Stimulated activated CD4-positive, alpha-beta T cell treated with anti-CD3 and anti-CD28 coated beads, Interleukin-4, amount 100 ng/mL, for 1 hour (primary cell): ENCODE results near the gene MAN1B1.

Experiments used
- DNase-seq: peaks from one replicate; pipeline ENCODE4 v3.0.0-alpha.2; 2020

Gene MAN1B1

GRCh38 chr9:137086531-137087408, at the start of gene MAN1B1:
TSS of gene MAN1B1 (plus strand) at chr9:137086985. CDS start at chr9:137087000, 15 bp downstream.
- peak; percentile 100 for DNase-seq

DNA sequence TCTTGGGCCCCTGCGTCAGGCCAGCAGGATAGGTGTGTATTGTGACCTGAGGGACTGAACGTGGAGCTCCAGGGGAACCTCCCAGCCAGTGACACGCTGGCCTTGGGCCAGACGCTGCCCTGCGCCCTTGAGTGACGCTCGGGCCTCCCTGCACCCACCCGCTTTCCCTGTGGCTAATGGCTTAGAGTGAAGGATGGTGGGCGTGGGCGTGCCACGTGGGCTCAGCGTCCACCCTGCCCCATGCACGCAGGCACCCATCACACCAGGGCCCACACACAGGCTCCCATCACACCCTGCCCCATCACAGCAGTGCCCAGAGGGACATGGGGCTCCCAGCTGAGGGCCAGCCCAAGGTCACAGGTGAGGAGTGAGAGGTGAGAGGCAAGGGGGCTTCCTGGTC, 49.8 kb upstream of the MAN1B1 start:
- no peak for DNase-seq

- DNase-seq = no peak
These were observed 49.3 kb upstream of the MAN1B1 start for GRCh38 chr9:137037483-137037882.

DNA sequence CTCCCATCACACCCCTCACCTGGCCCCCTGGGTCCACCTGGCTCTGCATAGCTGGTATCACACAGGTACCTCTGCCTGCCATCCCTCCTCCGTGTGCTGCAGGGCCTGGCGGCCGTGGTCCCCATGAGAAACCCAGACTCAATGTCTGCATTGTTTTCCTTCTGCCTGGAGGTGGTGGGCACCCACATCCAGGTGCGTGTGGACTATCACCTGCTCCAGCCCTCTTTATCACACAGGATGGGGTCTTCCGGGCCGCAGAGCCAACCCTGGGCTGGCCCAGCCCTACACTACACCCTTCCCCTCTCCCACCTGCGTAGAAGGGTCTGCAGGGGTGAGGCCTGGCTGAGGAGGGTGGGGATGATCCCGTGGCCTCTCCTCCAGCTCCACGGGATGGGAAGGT, 47.9 kb upstream of the MAN1B1 start:
- DNase-seq = no peak

- DNase-seq = no peak
These were observed 47.0 kb upstream of the MAN1B1 start for GRCh38 chr9:137039611-137040366.

DNA sequence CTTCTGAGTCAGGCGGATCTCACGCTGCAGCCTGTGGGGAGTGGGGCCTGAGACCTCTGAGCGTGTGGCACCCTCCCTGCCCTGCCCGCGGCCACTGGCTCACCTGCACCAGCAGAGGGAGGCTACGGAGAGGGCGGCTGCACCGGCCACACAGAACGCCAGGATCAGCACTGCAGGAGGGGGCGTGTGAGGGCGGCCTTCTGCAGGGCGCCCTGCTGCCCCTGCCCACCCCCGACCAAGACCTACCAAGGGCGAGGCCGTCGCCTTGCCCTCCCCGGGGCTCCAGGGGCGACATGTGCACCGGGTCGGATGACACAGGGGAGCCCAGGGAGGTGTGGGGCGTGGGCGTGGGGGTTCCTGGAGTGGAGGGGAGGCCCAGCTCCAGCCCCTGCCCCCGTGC, 46.2 kb upstream of the MAN1B1 start:
- DNase-seq = no peak

DNA sequence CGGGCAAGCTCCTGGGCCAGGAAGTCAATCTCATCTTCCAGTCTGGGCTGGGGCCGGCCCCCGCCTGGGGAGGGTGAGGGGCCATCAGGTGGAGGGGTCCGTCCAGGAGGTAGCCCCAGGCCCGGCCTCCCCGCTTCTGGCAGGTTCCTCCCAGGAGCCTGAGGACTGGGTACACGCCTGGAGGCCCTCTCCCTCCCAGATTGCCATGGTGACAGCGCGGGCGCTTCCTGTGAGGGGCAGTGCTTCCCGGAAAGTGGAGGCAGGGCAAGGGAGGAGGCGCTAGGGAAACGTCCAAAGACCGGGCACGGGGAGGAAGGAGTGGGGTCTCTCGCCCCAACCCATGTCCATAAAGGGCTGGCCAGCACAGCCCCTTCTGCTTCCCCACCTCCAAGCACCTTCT, 45.7 kb upstream of the MAN1B1 start:
- DNase-seq = no peak

DNA sequence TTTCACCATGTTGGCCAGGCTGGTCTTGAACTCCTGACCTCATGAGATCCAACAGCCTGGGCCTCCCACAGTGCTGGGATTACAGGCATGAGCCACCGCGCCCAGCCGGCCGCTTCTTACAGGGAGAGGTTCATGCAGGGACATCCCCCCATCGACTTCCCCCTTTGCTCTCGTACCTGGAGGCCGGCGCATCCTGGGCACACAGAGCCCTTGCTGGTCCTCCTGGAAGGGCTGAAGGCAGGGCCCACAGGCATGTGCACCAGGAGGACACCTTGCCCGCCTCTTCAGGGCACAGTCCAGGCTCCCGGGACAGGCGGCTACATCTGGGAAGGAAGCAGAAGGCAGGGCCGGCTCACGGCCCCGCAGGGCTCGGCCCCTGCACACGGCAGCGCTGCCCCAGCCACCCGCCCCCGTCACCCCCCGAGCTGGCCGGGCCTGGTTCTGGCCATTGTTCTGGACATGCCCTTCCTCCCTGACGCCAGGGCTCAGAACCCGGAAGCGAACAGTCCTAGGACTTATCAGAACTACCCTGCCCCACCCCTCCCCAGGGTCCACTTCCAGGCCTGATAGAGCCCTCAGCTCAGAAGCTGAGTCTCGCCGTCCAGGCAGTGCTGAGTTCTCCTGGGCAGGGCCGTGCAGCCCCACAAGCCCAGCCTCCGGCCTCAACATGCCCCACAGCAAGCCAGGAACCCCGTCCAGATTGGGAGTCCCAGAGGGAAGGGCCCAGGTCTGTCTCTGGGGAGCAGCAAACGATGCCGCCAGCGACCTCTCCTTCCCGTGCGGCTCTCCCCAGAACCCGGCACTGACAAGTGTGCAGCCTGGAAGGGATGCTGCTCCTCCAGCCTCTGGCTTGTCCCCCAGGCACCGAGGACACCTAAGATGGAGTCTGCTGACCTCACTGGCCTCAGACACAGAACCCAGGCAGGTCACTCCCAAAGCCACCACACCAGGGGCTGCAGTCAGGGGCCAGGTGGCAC, 43.7 kb upstream of the MAN1B1 start:
- no peak for DNase-seq

GRCh38 chr9:137044037-137044436, 42.7 kb upstream of the MAN1B1 start:
- no peak for DNase-seq

DNA sequence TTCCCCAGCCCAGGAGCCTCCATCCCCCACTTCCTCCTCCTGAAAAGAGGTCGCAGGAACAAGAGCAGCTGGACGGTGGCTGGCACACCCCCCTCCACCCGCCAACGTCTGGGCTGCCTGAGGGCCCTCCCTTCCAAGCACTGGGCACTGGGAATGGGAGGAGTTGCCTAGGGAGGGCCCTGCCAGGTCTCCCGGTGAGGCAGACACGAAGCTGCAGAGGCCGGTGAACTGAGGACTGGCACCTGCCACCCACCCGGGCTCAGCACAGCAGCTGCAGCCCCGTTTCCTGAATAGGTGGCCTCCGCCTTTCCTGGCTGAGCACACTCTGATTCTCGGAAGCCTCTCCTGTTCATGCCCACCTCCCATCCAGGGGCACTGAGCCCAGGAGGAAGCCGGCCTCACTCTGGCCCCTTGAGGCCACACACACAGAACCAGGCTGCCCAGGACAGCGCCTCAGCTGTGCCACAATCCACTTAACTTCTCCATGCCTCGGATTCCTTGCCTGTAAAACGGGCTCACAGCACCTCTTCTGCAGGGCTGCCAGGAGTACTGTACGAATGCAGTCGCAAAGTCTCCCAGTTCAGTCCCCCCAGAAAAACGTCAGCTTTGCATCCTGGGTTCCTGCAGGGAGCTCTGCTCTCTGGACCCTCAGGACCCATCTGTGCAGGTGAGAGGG, 42.1 kb upstream of the MAN1B1 start:
- no peak for DNase-seq

DNA sequence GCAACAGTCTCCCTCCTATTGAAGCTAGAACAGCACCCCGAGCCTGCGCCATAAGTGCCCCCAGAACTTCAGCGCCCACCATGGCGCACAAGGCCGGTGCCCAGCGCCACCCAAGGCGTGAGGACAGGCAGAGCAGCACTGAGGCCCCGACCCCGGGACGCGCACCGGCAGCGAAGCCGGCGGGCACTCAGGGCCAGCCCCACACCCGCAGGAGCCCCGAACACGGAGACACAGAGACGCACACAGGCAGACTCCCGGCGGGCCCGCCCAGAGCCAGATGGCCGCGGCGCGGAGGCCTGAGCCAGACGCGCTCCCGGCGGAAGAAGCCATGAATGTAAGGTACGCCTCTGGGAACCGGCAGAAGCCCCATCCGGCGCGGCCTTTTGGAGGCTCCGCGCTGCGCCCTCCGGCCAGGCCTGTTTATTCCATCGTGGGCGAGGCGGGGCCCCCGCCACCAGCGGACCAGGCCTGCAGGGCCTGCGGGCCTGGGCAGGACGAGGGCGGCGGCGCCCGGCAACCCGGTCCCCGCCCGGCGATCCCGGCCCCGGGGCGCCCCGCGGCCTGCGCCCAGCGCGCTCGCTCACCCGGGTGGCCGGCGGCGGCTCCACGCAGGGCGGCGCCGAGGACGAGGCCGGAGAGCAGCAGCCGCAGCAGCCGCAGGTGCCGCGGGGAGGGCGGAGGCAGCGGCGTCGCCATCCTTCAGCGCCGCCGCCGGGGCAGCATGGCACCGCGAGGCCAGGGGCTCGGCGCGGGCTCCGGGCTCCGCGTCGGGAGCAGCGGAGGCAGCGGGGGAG, 41.3 kb upstream of the MAN1B1 start:
- DNase-seq = no peak

- DNase-seq = peak; percentile 83
These were observed 40.5 kb upstream of the MAN1B1 start, which contains the start of gene NPDC1 for GRCh38 chr9:137046088-137046787. TSS of gene NPDC1 (minus strand) at chr9:137046177. CDS start at chr9:137045989, 188 bp downstream.

GRCh38 chr9:137048655-137049543, 37.9 kb upstream of the MAN1B1 start:
- DNase-seq = no peak

GRCh38 chr9:137049544-137050449, 37.0 kb upstream of the MAN1B1 start:
- peak; percentile 62 for DNase-seq

- no peak for DNase-seq
These were observed 36.2 kb upstream of the MAN1B1 start for GRCh38 chr9:137050570-137050969.

- DNase-seq = no peak
These were observed 35.5 kb upstream of the MAN1B1 start for GRCh38 chr9:137051145-137051724.

DNA sequence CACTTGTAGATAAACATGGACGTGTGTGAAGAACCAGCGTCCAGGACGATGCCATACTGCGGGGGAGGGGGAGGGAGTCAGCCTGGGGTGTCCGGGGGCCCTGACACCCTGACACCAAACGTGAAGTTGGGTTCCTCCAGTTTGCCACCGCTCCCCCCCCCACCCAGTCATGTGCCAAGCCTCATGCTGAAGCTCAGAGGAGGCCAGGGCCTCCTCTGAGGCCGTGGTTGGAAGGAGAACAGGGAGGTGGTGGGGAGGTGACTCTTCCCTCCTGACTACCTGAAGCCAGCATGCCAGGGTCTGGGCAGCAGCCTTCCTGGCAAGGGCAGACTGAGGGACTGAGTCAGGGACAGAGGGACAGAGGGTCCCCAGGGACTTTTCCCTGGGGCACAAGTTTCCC, 34.5 kb upstream of the MAN1B1 start:
- no peak for DNase-seq
